Measurements from ENCODE around the gene ARMC12.

GRCh38 chr6:35765739-35766138, 28.9 kb downstream of the ARMC12 start:
- TF ChIP-seq CTCF (conservative IDR thresholded peaks at IDR 0.05 in 1 of 2, IDR thresholded peaks at IDR 0.05 in 1 of 2; ENCODE audit: extremely low read depth in 1 of 2, insufficient read depth in 1 of 2, low read depth in 1 of 2, low read length in 2 of 2) (no peak), EZH2 (IDR thresholded peaks at IDR 0.05; ENCODE audit: borderline replicate concordance, low read length) (no peak)
